Neural progenitor cell (in vitro differentiated cells): ENCODE measurements around the gene VAMP7.
"Not testable (repeated sequence)": the region's sequence is repeated elsewhere in the genome, so short reads cannot be mapped to it uniquely, and the experiment has no call there.

Source experiments
- CTCF ChIP-seq: fragments of 200-600 bp; sonication (generic); IDR thresholded peaks from 2 replicates; pipeline ENCODE4 v1.5.1; 2017; ENCODE audit warnings: antibody characterized with exemption, mild to moderate bottlenecking
- EZH2 ChIP-seq: fragments of 200-600 bp; sonication (generic); IDR thresholded peaks from 2 replicates; pipeline ENCODE4 v1.6.1; 2017; ENCODE audit warnings: antibody characterized with exemption, mild to moderate bottlenecking, moderate library complexity

- TF ChIP-seq CTCF, EZH2: not testable (repeated sequence)
Observed at GRCh38 chrX:155972241-155972640, 91.1 kb downstream of the VAMP7 start.
